Activated CD8-positive, alpha-beta memory T cell treated with anti-CD3 and anti-CD28 coated beads, Interleukin-2, amount 50 U/mL, for 1 hour (primary cell): ENCODE data around the gene MELTF.

ENCODE experiments used
- DNase-seq: peaks from one replicate; pipeline ENCODE4 v3.0.0-alpha.2; 2020; ENCODE audit errors: extremely low read depth

The MELTF gene

DNA sequence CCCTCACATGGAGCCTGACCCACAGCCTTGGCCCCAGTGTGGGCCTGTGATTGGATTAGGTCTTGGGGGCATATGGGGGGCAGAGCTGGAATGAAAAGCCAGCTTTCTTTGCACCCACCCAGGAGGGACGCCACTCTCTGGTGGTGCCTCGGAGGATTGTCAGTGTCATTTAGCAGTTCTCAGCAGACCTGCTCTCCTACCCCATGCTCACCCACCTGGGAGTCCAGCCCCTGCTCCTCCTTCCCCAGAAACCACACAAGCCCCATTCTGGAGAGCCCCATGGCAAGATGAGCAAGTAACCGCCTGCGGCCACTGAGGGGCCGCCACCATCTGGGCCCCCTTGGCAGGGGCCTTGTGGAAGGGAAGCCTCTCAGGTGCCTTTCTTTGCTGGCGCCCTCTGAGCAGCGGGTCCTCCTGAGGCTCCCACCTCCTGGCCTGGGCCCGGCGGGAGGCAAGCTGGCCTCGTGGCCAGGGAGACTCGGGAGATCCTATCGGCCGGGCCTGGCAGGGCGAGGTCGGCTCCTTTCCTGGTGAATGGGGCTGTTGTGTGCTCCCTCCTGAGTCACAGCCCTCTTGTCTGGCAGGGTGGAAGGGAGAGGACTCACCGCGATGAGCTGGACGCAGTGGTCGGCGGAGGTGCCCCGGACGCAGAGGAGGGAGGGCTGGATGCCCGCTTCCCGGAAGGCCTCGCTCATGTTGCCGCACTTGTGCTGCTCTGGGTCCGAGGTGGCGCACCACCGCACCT is 2.3 kb downstream of the MELTF start:
- DNase-seq = no peak

DNA sequence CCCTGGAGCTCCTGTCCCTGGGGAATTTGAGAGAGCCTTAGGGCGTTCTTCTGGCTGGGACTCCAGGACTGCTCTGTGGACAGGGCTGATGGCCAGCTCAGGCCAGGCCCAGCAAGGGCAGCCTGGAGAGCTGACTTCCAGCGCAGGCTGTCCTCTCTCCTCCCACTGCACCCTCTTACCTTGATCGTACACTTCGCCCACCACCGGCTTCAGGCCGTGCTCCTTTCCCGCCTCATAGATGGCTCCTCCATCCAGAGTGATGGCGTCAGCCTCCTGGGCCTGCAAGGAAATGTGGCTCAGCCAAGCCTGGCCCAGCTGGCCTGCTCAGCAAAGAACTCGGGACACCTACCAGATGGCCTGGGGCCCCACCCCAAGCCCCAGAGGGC is 3.1 kb downstream of the MELTF start:
- DNase-seq = no peak

DNA sequence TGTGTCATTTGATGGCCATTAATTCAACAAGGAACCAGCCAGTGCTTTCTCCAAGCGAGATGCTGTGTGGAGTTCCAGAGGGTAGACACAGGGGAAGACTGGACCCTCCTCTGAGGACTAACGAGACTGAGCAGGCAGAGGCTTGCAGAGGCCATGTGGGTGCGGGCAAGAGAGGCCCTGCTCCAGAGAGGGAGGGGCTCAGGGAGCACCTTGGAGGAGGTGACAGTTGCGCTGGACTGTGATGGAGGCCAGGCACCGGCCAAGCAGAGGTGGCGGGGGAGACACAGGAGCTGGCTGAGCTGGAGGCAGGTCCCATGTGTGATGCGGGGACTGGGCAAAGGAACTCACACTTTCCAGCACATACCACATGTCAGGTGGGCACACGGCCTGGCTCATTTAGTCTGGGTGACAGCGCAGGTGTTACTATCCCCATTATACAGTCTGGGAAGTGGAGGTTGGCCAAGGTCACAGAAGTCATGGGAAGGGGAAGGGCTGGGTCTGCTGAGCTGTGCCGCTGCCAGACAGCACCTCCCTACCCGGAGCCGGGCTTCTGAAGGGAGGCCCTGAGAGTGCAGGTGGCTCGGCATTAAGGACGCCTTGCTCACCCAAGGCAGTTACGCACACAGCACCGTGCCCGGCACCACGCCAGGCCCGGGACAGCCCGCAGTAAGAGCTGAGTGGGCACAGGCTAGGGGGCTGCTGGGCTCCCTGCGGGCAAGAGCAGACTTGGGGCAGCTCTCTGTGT is 3.7 kb downstream of the MELTF start:
- DNase-seq = no peak

DNA sequence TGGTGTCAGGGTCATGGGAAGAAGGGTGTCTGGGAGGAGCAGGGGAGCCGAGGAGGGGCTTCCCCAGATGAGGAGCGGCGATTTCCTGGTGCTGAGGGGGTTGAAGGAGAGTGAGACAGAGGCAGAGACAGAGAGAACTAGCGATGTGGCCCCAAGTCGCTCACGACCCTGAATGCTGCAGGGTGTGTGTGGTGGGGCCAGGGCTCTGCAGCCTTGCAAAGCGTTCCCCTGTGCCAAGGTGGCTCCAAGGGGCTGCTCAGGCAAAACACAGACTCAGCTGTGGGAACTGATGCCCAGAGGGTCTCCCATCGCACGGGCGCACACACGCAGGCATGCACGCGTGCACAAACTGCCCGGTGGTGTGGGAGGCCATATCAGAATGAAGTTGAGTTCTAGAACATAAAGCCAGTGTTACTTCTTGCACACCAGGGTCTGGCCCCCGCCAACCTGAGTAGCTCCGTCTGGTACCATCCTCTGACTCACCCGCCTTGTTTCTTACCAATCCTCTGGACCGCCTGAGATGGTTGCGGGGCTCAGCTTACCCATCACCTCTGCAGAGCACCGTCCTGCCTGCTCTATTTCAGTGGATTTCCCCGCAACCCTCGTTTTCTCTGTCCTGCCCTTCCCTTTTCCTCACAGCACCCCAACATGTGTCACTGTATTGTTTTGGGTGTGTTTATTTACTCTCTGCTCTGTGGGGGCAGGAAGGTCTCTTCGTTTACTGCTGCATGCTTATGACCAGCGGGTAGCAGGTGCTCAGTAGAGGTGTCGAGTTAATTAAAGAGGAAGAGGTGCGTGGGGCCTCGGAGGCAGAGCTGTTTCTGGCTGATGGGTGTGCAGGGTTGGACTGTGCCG is 4.5 kb downstream of the MELTF start:
- DNase-seq = no peak

DNA sequence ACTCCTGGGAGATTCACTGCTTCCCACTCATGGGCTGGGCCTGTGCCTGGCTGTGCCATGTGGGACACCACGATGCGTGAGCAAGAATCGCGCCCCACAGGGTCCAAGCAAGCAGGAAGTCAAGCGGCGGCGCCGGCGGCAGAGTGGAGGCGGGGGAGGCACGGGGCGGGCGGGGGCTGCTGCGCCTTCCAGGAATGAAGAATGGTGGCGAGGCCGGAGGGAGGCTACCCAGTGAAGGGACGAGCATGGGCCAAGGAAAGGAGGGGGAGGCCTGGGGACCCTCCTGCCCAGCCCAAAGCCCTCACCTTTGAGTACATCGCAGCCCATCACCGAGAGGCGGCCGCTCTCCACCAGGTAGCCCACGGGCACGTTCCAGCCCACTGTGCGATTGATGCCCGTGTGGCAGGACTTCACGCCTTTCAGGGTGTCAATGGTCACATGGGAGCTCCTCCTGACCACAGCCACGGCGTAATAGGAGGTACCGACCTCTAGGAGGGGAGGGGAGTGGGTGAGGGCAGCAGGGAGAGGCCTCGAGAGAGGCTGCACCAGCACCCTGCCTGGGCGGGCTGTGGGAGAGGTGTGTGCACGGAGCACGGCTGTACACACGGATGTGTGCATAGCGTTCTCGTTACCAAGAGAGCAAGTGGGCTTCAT is 5.5 kb downstream of the MELTF start:
- DNase-seq = no peak

DNA sequence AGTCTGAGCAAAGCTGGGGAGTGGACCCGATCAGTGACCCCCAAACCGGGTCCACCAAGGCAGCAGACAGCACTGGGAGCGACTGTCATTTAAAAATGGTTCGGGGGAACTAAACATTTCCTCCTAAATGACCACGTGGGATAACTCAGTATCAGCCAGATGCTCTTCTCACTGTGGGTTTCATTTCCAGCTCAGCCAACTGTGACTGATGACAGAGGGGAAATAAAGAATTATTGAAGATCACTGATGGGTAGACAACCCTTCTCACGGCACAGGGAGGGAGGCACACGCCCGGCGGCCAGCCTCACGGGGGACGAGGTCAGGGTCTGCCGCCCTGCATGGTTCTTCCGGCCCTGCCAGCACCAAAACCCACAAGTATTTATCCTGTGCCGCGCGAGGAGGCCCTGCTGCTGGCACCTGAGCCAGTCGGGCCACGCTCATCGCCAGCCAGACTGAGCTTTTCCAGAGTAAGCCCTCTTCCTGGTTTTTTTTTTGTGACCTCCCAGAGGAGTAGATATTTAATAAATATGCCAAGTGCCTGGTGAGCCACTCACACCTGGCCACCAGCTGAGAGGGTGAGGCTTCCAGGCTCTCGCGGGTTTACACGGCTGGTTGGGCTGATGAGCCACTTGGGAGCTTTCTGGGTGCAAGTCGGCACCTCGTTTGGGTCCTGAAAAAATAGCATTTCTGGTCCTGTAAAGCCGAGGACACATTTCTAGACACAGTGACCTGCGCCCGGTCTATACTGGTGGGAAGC is 6.2 kb downstream of the MELTF start:
- no peak for DNase-seq

DNA sequence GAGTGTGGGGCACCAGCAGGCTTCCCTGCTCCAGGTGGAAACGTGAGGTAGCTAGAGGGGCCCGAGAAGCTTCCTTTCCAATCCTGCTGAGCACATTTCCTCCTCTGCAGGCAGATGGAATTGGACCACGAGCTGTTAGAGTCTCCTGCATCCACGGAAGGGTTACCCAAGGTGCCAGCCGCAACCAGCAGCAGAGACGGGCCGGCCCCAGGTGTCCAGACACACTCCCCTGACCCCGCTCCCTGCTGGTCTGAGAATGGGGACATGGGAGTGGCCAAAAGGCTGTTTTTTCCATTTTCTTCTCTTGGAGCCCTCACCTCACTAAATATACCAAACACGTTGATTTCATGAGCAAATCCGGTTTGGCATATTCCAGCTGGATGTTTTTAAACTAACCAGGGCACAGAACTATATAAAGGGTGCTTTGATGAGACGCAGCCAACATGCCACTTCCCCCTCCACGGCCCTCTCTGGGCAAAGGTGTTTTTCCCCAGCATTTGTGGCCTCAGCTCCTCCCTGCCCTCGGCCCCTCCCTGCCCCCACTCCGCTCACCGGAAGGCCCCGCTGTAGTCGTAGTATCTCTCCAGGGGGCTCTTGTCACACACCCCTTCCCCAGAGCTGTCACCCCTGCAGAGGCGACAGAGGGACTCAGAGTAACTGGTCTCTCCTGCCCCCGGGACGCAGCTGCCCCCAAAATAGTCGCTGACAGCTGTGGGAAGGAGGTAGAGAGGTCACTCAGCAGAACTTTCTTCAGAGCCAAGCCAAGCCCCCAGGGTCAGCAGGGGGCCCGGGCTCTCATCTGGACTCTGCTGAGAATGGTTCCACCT is 7.0 kb downstream of the MELTF start:
- DNase-seq = no peak

DNA sequence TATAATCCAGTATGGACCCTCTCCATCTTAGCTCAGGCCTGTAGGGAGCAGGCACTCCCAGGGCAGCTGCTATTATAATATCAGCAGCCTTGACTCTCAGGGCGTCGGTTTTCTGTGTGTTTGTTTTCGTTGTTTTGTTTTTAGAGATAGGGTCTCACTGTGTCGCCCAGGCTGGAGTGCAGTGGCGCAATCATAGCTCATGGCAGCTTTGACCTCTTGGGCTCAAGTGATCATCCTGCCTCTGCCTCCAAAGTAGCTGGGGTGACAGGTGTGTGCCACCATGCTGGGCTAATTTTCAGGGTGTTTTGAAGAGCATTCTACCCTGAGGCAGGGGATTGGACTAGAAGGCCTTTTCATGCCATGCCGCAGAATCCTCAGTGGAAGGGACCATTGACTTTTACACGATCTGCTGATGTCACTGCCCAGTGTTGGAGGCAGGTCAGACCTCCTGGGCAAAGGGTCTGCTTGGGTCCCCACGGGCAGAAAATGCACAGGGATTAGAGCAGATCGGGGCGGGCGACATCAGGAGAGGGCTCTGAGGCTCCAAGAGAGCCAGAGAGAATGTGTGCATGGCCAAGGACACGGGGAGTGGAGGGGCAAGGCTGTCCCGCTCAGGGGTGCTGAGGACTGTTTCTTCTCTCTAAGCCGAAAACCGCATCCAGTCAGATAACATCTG is 7.8 kb downstream of the MELTF start:
- no peak for DNase-seq

DNA sequence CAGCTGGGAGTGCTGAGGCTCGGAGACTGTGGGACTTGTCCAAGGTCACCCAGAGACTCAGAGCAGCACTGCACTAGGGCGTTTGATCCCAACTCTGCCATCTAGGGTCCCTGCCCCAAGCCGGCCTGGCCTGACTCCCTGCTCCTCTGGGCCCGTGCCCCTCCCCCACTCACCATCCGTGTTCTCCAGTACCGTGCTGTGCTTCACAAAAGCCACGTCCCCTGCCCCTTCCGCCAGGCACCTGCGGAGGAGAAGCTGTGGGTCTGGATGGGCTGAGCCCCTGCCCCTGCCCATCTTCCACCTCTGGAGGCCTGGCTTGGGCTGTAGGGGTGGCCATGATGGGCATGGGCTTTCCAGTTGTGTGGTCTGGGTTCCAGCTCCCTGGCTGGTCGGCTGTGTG is 8.4 kb downstream of the MELTF start:
- DNase-seq = no peak

DNA sequence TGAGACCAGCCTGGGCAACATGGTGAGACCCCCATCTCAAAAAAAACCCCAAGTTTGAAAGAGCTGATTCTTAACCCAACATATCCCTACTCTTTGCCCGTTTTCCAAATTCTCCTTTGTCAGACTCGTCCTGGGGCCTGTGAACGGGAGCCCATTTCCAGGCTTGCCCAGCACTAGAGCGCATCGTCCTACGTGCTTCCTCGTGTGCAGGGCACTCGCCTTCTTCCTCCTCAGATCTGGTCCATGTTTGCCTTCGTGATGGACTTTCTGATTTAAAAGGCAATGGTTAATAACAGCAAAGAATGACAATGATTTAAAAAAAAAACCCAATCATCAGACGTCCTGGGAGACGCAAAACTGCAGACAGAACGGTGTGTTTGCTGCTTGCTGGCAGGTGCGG is 10.1 kb downstream of the MELTF start:
- DNase-seq = no peak

DNA sequence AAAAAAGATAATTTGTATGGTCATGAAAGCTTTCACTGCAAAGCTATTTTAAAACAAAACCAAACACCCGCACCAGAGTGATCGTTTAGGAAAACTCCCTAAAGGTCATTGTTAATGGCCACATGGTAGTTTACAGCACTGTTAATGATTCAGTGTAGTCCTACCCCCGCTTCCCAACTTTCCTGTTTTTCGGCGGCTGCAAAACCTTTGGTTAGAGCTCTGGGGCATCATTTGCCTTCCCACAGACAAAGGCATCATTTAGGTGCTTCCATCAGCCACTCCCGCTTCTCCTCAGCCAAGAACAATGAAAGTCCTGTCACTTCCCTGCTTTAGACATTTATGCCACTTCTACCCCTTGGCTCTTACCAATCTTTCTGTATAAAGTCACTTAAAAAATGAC is 10.6 kb downstream of the MELTF start:
- DNase-seq = no peak

DNA sequence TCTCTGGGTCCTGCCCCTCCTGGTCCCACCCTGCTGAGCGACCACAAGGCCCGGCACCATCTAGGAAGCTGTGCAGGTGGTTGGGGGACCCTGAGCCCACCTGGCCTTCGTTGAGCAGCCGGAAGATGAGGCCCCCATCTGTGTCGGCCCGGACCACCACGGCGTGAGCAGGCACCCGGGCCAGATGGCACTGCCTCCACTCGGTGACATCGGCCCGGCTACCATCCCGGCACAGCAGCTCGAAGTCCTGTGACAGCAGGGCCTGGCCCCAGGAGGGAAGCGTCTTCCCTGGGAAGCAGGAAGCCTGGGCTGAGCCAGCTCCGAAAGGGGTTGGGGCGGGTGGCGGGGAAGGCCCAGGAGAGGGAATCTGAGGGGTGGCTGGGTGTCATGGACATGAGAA is 12.6 kb downstream of the MELTF start:
- DNase-seq = no peak

DNA sequence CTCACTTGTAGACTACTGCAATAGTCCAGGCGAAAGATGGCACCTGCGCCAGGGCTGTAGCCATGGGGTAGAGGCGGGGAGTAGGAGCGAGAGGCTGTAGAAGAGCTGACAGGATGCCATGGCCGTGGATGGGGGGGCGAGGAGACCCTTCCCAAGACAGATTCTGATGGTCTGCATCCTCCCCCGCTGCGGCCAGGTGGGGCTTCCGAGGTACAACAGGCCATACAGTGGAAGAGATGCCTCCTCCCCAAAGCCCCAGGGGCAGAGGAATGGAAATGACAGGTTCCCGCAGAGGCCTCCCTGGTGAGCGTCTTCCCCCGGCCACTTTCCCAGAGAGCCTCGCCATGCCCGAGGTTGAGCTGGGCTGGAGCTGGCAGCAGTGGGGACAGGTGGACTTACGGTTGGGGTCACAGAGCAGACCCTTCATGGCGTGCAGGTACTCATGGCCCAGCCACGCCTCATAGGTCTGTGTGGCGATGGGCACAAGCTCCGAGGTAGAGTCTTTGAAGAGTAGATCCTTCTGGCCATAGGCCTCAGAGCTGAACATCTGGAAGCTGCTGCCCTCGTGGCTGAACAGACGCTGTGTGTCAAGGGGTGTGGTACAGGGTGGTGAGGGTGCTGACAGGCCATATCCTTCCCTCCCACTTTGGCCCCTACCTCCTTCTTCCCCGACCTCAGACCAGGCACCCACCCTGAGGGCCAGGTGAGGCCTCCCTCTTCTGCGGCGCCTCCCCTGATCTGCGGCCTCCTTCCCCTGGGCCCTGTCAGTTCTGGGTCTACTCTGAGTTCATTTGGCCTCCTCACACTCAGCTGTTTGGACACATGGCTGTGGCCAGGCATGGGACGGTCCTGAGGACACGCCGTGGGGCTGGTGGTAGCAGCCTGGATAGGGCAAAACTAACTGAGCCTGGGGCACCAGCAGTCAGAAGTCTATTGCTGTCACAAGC is 13.6 kb downstream of the MELTF start:
- DNase-seq = no peak

DNA sequence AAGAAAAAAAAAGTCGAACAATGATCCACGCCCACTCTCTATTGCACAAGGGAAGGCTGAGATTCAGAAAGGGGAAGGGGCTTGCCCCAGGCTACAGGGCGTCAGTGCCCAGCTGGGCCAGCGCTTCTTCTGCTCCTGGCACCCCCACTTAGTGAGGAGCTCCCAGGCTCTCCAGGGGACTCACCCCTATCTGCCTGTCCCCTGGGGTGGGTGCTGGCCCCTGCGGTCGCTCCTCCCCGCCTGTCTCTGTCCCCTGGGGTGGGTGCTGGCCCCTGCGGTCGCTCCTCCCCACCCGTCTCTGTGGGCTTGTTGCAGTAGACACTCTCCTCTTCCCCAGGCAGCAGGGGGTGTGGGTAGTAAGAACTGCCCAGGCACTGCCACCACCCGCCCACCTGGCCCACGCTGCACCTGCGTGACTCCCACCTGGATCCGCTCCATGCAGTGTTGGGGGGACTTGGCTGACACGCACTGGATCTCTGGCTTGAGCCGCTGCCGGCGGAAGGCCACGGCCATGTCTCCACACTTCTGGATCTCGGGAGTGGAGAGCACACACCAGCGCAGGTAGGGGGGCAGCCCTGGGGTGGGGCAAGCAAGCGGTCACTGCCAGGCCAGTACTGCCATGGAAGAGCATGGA is 14.6 kb downstream of the MELTF start:
- no peak for DNase-seq

DNA sequence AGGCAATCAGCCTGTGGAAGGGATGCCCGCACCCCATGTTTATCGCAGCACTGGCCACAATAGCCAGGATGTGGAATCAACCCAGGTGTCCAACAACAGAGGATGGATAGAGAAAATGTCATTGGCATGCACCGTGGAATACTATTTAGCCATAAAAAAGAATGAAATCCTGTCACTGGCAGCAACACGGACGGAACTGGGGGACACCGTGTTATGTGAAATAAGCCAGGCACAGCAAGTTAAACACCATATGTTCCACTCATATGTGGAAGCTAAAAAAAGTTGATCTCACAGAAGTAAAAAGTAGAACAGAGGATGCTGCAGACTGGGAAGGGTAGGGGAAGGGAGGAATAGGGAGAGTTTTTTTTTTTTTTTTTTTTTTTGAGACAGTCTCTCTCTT is 15.6 kb downstream of the MELTF start:
- DNase-seq = no peak

DNA sequence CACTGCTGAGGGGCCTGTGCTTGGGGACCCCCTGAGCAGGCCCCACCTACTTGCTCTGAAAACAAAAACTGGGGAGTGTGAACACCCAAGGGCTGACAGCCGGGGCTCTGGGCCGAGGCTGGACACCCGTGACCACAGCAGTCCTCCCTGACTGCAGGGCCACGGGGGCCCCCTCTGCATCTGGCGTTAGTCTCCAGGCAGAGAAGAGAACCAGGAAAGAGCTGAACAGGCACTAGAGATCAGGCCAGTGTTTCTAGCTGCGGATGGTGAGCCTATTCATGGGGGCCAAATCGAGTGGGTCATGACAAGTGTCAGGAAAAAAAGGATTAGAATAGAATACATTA is 17.1 kb downstream of the MELTF start:
- no peak for DNase-seq

DNA sequence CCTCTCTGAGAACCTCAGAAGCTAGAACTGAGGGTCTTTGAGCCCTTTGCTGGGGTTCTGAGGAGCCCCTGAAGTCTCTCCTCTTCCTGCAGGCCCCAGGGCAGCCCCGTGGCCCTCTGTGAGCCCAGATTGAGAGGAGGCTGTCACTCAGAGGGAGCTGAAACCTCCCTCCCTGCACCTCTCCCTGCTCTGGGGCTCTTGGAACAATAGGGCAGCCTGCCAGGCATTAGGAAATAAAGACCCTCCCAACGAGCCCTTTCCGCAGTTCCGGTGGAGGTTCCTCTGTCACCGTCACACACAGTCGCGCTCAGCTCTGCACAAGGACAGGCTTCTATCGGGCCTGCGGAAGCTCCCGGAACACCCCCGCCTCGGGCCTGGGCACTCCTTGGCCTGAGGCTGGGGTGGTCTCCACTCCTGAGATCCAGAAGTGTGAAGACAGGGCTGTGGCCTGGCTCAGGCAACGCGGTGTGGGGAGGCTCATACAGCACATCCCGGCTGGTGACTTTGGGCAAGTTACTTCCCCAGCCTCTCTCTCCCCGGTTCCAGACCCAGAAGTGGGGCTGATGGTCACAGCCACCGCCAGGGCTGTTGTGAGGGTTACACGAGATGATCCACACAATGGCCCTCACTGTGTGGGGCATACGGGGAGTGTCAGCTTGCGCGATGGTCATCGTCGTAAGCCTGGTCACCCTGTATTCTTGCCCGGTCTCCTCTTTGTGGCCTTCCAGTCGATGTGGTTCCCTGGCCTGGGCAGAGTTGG is 17.7 kb downstream of the MELTF start:
- no peak for DNase-seq
